ENCODE data around the gene SMCO3. TPM values are rescaled to one million over a fixed set of nuclear protein-coding genes. Genes with fewer than 3 reads are reported as not detected.

SMCO3 gene
- total RNA-seq, 2 experiments from 2014 or later: not detected

GRCh38 chr12:14785568-14785967, 28.4 kb downstream of the SMCO3 start:
- Histone ChIP-seq H3K79me2 (ENCODE audit: insufficient read depth, low read depth, low read length) (no peaks in the 10 kb centered on the region), H3K27ac (ENCODE audit: low read depth, low read length, poor library complexity, severe bottlenecking) (no peak overlapping the region), H3K4me2 (ENCODE audit: low read length) (no peak overlapping the region), H3K36me3 (ENCODE audit: insufficient read depth, low read length) (peaks cover 70% of the 10 kb centered on the region), H3K9me3 (ENCODE audit: low read length) (no peaks in the 10 kb centered on the region), H3K4me3 (ENCODE audit: low read depth, low read length, poor library complexity, severe bottlenecking) (no peak overlapping the region), H2AFZ (ENCODE audit: low read length) (no peak overlapping the region), H4K20me1 (ENCODE audit: insufficient read depth, low read length) (no peaks in the 10 kb centered on the region), H3K4me1 (ENCODE audit: insufficient read depth, low read length, poor library complexity, severe bottlenecking) (peaks cover 5% of the 10 kb centered on the region), H3K9me2 (ENCODE audit: insufficient read depth, low read length) (no peaks in the 10 kb centered on the region)
- TF ChIP-seq EZH2phosphoT487 (IDR thresholded peaks at IDR 0.05; ENCODE audit: borderline replicate concordance, low read depth, low read length) (no peak), CTCF (conservative IDR thresholded peaks at IDR 0.05; ENCODE audit: low read length) (no peak)
- no TSS peak for BruUV-seq (replicated peaks)
- CTCF ChIA-PET (ENCODE audit: unreplicated experiment): no interaction called here
- intact Hi-C loops (cut with micrococcal nuclease; ENCODE audit: unreplicated experiment): no loop called here
- DNase-seq (ENCODE audit: low spot score): no peak
- POLR2A ChIA-PET: interaction anchor here (0.6 to 8.4 kb wide), 3 partner anchors 13 to 196 kb away, joined by 3 to 82 read pairs (median 10); partner anchors contain the start of gene WBP11

- peaks cover 5% of the 10 kb centered on the region for H3K4me1 ChIP-seq (ENCODE audit: insufficient read depth, low read length, poor library complexity, severe bottlenecking)
- no peaks in the 10 kb centered on the region for H3K9me3 ChIP-seq (ENCODE audit: low read length)
- H3K27ac ChIP-seq (ENCODE audit: low read depth, low read length, poor library complexity, severe bottlenecking): no peak overlapping the region
- intact Hi-C loops (cut with micrococcal nuclease; ENCODE audit: unreplicated experiment): no loop called here
- no peaks in the 10 kb centered on the region for H3K79me2 ChIP-seq (ENCODE audit: insufficient read depth, low read depth, low read length)
- CTCF ChIA-PET (ENCODE audit: unreplicated experiment): interaction anchor here (1.7 kb wide), 1 partner anchor 10 kb away, joined by 5 read pairs; a partner anchor contains a TSS
- H3K9me2 ChIP-seq (ENCODE audit: insufficient read depth, low read length): no peaks in the 10 kb centered on the region
- no peak overlapping the region for H2AFZ ChIP-seq (ENCODE audit: low read length)
- POLR2A ChIA-PET: interaction anchor here (0.6 to 8.4 kb wide), 6 partner anchors 8 to 89 kb away, joined by 3 to 82 read pairs (median 6); partner anchors contain the start of gene WBP11
- no peak overlapping the region for H3K4me3 ChIP-seq (ENCODE audit: low read depth, low read length, poor library complexity, severe bottlenecking)
- DNase-seq (ENCODE audit: low spot score): no peak
- BruUV-seq (replicated peaks): no TSS peak
- H3K4me2 ChIP-seq (ENCODE audit: low read length): no peak overlapping the region
- peaks cover 59% of the 10 kb centered on the region for H3K36me3 ChIP-seq (ENCODE audit: insufficient read depth, low read length)
- TF ChIP-seq EZH2phosphoT487 (IDR thresholded peaks at IDR 0.05; ENCODE audit: borderline replicate concordance, low read depth, low read length) (no peak), CTCF (conservative IDR thresholded peaks at IDR 0.05; ENCODE audit: low read length) (no peak)
- no peaks in the 10 kb centered on the region for H4K20me1 ChIP-seq (ENCODE audit: insufficient read depth, low read length)
Observed at GRCh38 chr12:14784471-14784870, 29.5 kb downstream of the SMCO3 start.

- Histone ChIP-seq H3K4me3 (ENCODE audit: low read depth, low read length, poor library complexity, severe bottlenecking) (no peak overlapping the region), H3K4me2 (ENCODE audit: low read length) (no peak overlapping the region), H3K27ac (ENCODE audit: low read depth, low read length, poor library complexity, severe bottlenecking) (no peak overlapping the region), H3K9me2 (ENCODE audit: insufficient read depth, low read length) (no peaks in the 10 kb centered on the region), H2AFZ (ENCODE audit: low read length) (no peak overlapping the region), H3K79me2 (ENCODE audit: insufficient read depth, low read depth, low read length) (no peaks in the 10 kb centered on the region), H3K36me3 (ENCODE audit: insufficient read depth, low read length) (peaks cover 42% of the 10 kb centered on the region), H3K9me3 (ENCODE audit: low read length) (no peaks in the 10 kb centered on the region), H3K4me1 (ENCODE audit: insufficient read depth, low read length, poor library complexity, severe bottlenecking) (peaks cover 5% of the 10 kb centered on the region), H4K20me1 (ENCODE audit: insufficient read depth, low read length) (no peaks in the 10 kb centered on the region)
- DNase-seq (ENCODE audit: low spot score): no peak
- ChIA-PET POLR2A (interaction anchor here (0.6 to 8.4 kb wide), 6 partner anchors 10 to 208 kb away, joined by 3 to 82 read pairs (median 4); a partner anchor contains a TSS), CTCF (ENCODE audit: unreplicated experiment) (no interaction called here)
- no peak for TF ChIP-seq EZH2phosphoT487 (IDR thresholded peaks at IDR 0.05; ENCODE audit: borderline replicate concordance, low read depth, low read length)
- TF ChIP-seq CTCF (conservative IDR thresholded peaks at IDR 0.05; ENCODE audit: low read length): no peak
- intact Hi-C loops (cut with micrococcal nuclease; ENCODE audit: unreplicated experiment): no loop called here
- BruUV-seq (replicated peaks): no TSS peak
Observed at GRCh38 chr12:14782756-14783155, 31.2 kb downstream of the SMCO3 start.
